GM18870 (cell line): Measurements from ENCODE around the gene CNTNAP2.

ENCODE experiments used
- ATAC-seq: cut with Tn5 transposase; IDR thresholded peaks from one replicate; pipeline ENCODE4 v1.9.1; 2021; ENCODE audit warnings: moderate library complexity; ENCODE audit not compliant: unreplicated experiment

The CNTNAP2 gene

GRCh38 chr7:147978201-147978600 is 1861.6 kb downstream of the CNTNAP2 start:
- ATAC-seq, result no peak

- no peak for ATAC-seq
These were observed 1862.0 kb downstream of the CNTNAP2 start for GRCh38 chr7:147978651-147979050.

GRCh38 chr7:147980826-147981813 is 1864.5 kb downstream of the CNTNAP2 start:
- ATAC-seq, result peak; percentile 96

DNA sequence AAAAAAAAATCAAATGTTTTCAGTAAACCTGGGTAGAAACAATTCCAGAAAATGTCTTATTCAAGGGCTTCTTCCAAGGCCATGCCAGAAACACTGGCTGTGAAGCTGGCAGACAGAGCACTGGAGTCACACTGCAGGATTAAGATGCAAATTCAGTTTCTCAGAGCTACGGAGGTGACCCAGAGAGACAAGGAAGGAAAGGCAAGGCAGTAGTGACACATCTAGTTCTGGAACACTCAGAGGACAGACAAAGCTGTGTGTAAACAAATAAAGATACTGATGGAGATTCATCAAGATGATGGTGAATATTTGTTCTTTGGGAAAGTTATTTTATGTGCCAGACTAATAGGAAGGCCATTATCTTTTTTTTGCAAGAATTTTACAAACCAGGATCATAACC is 1865.7 kb downstream of the CNTNAP2 start:
- ATAC-seq, result no peak

DNA sequence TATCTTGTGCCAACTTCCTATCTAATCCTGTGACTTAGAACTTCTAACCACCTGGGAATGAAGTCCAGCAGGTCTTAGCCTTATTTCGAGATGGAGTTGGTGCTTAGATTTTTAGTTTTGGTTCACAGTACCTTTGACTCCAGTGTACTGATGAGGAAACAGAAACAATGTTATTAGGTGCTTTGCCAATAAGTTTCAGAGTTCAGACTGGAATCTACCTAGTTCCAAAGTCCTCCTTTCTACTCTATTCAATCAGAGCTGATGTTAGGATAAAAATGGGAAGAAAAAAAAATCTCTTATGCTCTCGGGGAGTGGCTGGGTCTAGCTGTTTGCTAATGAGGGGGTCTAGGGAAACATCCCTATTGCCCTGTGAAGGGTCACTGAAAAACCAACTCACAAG is 1867.7 kb downstream of the CNTNAP2 start:
- no peak for ATAC-seq

DNA sequence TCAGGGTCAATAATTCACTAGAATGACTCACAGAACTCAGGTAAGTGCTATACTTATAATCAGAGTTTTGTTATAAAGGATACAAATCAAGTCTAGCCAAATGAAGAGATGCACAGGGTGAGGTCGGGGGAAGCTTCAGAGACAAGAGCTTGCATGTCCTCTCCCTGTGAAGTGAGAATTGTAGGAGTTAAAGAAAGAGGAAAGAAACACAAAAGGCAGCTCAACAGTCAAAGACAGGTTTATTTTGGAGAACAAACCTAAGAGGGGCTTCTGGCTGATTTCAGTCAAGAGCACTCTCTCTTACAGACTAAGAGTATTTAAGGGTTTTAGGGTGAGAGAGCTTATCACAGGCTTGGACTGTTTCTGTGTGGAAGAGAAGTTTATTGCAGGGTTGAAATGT is 1873.5 kb downstream of the CNTNAP2 start:
- no peak for ATAC-seq

GRCh38 chr7:147990942-147991341 is 1874.3 kb downstream of the CNTNAP2 start:
- no peak for ATAC-seq

DNA sequence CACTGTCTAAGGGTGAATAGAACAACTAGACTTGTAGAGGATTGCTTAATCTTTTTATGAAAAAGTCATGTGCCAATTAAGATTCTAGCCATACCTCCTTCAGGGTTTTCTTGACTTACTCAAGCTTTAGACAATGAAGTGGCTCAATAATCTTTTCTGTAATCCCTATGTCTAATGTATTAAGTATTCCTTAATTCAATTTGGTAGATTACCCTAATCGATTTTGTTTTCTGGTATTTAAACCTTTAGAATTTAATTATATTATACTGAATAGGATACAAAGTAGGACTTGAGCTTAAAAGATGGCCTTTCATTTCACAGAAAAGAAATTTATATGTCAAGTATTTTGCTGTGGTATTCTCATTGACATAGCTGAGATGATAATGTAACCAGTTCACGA is 1876.1 kb downstream of the CNTNAP2 start:
- ATAC-seq, result no peak

DNA sequence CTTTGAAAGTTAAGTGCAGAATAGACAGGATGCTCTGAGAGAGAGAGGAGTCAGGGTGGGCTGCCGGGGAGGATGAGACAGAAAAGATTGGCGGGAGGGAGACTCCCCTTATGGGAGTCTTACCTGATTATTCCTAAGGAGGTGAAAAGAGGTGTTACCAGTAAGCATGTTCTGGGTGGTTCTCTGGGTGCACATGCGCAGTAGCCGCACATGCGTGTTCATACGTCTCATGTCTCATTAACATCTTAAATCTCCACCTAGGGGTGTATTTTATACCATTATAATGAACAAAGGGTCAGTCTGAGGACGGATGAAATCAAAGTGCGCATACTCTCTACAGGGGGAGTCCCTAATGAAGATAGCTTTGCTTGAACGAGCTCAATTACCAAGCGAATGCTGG is 1881.0 kb downstream of the CNTNAP2 start:
- ATAC-seq, result no peak

- ATAC-seq, result no peak
These were observed 1883.4 kb downstream of the CNTNAP2 start for GRCh38 chr7:147999962-148000361.

DNA sequence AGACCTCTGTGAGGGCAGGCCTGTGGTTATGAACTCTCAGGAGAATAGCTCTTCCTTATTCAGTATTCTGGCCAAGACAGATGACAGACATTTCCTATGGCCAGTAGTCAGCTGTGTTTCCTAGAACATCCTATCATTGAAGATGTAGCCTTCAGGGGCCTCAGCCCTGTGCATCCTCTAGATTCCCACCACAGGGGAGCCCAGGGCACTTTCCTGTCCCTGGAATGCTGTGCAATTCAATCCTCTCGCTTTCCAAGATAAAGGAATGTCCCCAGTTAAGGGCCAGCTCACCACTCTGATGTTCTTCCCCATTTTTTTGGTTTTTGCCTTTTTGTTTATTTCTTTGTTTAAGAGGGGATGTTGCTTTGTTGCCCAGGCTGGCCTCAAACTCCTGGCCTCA is 1895.2 kb downstream of the CNTNAP2 start:
- no peak for ATAC-seq

- no peak for ATAC-seq
These were observed 1897.4 kb downstream of the CNTNAP2 start for GRCh38 chr7:148014001-148014400.

GRCh38 chr7:148014541-148014940 is 1897.9 kb downstream of the CNTNAP2 start:
- ATAC-seq, result no peak

DNA sequence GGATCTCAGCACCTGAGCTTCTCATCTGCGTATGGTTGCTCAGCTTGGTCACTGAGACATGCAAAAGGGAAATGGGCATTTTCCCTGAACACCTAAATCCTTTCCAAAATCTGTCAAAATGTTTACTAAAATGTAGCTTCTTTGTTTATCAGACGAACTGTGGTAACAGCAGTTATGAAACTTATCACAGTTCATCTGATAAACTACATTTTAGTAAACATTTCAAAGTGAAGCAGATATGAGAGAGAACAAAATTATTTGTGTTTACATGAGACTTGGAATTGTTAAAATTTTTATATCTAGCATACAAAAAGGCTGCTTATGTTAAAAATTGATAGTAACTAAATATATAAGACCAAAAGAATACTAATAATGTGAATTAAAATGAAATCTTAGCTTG is 1900.5 kb downstream of the CNTNAP2 start:
- ATAC-seq, result no peak

DNA sequence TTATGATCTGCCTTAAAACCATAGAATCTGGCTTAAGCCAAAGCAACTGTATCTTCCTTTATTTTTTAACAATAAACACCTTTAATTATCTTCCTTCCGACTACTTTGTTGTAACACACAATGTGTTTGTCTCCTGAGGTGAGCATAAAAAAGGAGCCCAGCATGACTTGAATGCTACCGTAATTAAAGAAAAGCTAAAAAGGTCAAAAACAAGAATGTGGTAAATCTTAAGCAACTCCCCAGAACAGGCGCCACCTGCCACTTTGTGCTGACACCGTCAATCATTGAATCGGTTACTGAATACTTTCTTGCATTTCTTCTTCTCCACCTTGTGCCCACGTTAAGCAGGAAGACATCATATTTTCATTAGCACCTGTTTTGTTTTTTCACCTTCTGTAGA is 1904.1 kb downstream of the CNTNAP2 start:
- ATAC-seq, result no peak

GRCh38 chr7:148021507-148022045 is 1905.0 kb downstream of the CNTNAP2 start:
- no peak for ATAC-seq

DNA sequence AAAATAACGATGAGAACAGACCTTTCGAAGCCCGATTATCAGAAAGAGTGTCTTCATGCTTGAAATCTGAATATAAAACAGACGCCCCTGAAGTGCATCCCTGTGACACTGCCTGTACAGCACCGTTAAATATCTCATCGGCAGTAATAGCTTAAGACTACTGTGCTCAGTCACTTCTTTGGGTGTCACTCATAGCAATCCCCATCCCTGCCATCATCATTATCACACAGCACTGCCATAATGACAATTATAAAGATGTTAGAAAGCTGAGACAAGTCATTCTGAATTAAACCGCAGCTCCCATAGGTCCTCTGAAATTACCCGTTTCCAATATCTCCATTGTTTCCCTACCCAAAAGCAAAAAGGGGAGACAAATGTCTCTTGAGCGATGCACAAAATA is 1906.2 kb downstream of the CNTNAP2 start:
- ATAC-seq, result no peak

- no peak for ATAC-seq
These were observed 1910.1 kb downstream of the CNTNAP2 start for GRCh38 chr7:148026713-148027112.

GRCh38 chr7:148028165-148028564 is 1911.6 kb downstream of the CNTNAP2 start:
- ATAC-seq, result no peak

GRCh38 chr7:148031019-148031418 is 1914.4 kb downstream of the CNTNAP2 start:
- ATAC-seq, result no peak

GRCh38 chr7:148031811-148032210 is 1915.2 kb downstream of the CNTNAP2 start:
- no peak for ATAC-seq

- ATAC-seq, result no peak
These were observed 1919.3 kb downstream of the CNTNAP2 start for GRCh38 chr7:148035950-148036349.
